HG03097 (cell line): ENCODE measurements around the gene ATF3.

Experiments used
- ATAC-seq: cut with Tn5 transposase; IDR thresholded peaks from one replicate; pipeline ENCODE4 v1.9.1; 2021; ENCODE audit not compliant: unreplicated experiment, low FRiP score

ATF3 gene

DNA sequence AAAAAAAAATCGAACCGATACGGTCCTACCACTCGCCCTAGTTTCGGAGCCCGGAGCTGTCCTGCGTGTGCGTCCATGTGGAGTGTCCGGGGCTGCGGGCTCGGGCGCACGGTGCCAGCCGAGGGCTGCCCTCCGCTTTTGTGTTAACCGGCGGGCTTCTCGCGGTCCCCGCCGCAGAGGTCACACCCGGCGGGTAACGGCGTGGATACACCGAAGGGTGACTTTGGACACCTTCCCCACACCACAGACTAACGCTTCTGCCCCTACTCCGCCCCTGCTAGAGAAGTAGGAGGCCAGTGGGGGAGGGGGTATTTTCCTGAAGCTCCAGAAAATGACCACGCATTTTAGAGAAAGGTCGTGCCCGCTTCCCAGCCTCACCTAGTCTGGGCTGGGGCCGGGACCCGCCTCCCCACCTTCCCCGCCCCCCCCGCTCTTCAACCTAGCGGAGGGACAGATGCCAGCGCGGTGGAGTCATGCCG is 609 bp upstream of the ATF3 start:
- peak; percentile 2 for ATAC-seq

DNA sequence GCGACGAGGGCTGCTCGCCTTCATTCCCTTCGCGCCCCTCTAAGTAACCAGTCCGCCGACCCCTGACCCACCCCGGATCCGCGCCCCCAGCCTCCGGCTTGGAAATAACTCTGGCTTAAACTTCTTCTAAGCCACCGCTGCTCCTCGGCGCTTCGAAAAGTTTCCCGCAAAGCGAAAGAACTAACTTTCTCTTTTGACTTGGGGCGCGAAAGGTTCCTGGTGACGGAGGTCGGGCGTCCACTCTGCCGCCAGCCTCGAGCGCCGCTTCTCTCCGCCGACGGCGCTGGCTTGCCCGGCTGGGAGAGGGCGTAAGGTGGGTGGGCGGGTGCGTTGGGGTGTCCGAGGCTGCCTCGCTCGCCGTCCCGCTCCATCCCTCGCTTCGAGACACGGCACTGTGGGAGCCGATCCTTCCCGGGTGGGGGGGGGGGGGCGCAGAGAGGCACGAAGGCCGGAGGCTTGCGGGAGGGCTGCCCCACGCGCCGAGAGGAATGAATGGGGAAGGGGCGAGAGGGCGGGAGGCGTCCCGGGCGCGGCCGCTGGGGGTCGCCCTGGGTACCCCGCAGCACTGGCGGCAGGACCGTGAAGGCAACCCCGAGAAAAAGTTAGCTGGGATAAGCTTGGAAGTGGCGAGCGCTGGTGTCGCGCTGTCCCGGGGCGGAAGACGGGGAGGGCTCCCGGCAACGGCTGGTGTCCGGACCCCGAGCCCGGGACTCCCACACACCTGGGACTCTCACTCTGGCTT is 569 bp downstream of the ATF3 start:
- ATAC-seq = peak; percentile 16

DNA sequence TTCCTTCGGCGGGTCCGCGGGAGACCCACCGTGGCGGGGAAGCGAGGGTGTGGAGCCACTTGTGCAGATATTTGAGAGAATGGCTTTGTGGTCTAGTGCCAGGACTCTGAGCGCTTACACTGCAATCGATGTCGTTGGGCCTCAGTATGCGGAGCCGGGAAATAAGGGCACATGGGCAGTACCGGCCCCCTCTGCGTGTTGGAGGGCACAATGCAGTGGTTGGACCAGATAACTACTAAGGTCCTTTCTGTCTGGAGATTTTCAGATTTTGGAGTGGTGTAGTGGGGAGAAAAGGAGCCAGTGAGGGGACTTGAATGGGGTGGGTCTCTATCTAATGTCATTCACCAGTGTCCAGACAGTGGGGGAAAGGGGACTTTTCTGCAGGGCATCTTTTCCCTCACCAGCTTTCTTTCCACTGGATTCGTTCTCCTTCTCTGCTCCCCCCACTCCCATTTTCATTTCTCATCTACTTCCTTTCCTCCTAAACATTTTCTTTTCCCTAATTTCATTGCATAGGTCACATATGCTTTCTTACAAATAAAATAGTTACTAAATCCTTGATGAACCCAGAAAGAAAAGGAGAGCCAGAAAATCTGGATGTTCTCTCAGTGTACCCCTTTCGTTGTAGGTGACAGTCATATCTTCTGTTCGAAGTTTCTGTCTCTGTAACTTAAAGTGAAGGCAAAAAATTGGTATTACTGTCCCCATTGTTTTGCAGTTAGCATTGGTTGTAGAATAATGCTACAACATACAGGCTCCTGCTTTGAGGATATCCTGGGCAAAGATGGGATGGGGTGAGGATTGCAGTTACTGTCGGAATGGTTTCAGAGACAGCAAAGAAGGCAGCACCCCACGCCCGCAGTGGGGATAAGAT is 1.4 kb downstream of the ATF3 start:
- no peak for ATAC-seq

DNA sequence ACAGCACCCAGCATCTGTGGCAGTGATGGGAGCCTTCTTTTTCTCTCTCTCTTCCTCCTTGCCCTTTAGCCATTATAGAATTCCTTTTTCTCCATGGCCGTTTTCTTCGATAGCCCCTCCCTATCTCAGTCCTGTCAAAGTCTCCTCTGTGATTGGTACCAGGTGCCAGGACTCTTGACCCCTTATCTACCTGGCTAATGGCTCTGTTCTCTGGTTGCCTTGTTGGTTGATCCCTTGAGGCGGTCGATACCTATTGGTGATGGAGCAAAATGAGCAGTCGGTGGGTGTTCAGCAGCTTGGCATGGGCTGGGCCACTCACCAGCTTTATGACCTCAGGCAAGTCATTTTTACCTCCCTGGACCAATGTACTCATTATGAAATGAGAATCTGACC is 2.0 kb downstream of the ATF3 start:
- no peak for ATAC-seq

DNA sequence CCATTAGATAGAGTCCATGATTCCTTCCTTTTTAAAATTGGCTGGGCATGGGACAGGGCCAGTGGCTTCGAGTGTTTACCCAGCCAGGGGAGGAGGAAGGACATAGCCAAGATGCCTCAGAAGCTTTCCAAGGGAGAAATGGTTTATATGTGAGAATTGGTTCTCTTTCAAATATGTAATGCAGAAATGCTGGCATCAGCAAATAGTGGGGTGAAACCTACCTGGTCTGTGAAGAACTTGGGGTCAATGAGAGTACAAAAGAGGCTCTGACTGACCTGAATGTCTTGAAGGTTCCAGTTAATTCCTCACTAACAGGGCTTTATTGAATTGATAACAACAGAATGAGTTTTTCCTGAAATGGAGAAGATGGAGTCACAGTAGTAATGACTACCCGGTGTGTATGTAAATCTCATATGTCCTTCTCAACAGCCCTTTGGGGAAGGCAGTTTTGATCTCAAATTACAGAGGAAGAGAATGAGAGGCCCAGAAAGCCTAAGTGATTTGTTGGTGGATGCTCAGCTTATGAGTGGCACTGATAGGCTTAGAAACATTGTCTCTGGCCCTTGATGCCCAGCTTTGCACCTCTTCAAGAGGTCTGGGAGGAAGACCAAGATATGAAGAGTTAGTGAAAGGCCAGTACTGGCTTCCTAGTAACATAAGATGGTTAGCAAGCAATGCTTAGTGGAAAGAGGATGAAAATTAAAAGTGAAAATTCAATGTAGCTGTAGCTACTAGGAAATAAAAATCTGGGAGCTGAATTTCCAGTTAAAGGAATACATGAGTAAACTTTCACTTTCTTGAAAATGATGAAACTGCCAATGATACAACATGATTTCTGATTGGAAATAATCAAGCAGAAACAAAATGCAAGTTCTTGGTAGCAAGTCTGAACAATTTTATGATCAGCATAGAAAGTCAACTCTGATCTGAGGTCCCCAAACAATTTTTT is 2.7 kb downstream of the ATF3 start:
- ATAC-seq = no peak

DNA sequence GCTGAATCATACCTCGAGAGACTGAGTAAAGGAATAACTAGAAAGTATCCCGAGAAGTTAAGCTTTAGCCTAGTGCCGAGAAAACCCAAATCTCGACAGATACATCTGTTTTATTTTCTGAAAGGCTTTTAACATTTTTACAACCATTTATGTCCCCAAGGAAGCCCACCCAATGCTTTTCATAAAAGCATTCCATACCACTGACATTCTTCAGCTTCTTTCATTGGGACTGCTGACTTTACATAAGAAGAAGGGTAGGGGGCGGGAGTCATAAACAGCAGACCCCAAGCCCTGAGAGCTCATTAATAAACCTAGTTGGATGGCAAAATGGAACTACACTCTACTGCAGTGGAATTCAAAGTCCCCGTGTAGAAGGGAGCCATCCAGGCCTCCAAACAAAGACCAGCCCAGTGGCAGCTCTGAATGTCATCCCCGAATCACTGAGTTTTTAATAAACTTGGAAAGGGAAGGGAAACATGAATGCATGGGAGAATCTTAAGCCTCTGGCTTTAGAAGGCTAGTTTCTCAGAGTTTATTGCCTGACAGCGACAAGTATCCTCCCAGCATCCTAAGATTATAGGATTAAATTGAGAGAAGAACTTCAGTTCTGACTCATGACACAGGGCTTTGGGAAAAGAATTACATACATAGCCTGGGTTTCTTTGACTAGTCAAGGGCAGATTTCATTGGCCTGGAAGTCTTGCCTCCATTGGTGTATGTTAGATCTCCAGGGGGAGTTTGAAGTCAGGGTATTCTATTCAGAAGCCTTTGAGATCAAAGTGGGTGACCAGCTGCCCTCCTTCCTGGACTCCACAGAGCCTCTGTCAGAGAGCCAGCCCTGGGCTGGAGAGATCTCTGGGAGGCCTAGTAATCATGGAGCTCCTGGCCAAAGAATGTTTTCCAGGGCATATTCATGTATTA is 3.7 kb downstream of the ATF3 start:
- ATAC-seq = no peak

DNA sequence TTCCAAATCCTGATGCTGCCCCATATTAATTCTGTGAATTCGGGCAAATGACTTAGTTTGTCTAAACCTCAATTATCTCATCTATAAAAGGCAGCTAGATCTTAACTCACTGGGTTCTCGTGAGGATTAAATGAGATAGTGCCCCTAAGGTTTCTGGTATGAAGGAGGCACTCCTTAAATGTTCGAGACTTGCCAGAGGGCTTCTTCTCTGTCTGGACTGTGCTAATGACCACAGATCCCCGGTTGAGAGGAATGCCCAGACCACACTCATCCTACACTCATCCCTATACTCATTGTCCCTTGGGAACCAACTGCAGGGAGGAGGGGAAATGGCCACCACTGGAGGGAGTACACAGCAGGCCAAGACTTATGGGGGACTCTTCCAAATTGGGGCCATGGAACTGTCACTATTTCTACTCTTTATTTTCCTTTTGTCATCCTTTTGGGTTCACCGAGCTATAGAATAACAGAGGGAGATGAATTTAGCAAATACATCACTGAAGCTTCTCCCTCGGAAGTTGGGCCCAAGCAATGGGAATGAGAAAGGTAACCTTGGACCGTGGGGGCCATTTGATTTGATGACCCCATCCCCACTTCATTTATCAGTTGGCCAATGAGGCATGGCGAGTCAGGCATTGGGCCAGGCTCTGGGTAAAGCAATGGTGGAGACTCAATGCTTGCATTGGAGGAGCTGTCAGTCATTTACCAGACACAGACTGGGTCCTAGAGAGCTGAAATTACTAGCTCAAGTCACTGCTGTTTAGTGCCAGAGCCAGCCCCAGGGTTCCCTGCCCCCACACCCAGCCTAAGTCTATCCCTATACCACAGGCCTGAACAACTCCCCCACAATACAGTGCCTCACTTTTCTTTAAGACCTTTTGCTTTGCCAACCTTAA is 5.1 kb downstream of the ATF3 start:
- no peak for ATAC-seq

DNA sequence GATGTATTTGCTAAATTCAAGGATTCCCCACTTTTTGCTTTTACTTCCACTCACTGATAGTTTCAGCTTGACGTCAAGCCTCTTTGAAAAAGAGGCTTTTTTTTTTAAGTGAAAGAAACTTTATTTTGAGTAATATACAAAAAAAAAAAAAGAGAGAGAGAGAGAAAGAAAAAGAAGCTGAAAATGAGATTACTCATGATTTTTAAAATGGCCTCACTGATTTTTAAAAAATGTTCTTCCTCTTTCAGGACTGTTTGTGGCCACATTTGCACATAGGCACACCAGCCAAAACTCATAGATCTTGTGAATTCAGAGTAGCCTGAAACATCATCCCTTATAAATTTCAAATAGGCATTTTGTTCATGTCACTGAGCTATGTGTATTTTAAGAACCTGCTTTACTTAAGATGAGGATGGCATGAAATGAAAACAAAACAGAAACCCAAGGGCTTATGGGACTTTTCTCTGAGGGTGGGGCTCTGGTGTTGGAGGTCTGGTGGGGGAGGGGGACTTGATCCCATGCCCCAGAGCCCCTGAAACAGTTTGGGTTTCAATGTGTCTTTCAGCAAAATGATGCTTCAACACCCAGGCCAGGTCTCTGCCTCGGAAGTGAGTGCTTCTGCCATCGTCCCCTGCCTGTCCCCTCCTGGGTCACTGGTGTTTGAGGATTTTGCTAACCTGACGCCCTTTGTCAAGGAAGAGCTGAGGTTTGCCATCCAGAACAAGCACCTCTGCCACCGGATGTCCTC is 6.1 kb downstream of the ATF3 start:
- no peak for ATAC-seq

DNA sequence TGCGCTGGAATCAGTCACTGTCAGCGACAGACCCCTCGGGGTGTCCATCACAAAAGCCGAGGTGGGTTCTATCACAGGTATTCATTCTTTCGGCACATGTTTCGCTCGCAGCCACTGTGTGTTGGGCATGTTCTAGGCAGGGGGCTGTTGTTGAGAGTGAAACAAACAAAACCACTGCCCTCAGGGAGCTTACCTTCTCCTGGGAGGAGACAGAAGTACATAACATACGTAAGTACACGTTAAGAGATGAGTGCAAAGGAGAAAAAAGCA is 6.6 kb downstream of the ATF3 start:
- no peak for ATAC-seq

DNA sequence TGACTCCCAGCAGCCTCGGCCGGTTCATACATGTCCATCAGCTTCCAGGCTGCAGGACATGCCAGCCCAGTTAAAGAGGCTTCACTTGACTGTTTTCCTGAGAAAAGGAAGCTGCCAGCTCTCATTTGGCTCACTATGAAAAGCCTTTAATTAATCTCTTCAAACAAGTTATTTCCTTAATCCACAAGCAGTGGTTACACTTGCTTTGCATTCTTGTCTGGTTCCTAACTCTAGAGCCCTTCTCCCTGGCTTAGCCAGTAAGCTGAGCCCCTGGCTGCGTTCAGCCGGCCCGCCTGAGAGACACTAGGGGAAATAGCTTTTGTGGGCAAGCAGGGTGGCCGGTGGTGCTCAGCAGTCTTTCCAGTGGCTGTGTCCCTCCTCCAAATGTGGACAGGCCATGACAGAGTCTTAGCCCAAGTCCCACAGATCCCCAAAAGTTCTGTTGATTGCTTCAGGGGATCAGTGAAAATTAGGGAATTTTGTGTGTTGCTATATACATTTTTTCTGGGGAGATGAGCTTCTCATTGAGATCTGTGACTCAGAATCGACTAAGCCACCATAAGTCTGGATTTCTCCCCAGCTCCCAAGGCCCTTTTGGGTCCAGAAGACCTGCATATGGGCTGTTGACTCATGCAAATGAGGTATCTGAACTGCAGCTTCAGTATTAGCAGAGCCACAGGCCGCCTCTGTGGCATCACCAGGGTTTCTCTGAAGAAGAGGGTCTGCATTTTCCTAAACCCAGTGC is 10.1 kb downstream of the ATF3 start:
- ATAC-seq = no peak

DNA sequence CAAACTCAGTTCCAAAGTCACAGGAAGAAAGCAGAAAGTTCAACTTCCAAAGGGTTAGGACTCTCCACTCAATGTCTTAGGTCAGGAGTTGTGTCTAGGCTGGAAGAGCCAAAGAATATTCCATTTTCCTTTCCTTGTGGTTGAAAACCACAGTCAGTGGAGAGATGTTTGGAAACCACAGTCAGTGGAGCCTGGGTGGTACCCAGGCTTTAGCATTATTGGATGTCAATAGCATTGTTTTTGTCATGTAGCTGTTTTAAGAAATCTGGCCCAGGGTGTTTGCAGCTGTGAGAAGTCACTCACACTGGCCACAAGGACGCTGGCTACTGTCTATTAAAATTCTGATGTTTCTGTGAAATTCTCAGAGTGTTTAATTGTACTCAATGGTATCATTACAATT is 11.7 kb downstream of the ATF3 start:
- ATAC-seq = no peak

DNA sequence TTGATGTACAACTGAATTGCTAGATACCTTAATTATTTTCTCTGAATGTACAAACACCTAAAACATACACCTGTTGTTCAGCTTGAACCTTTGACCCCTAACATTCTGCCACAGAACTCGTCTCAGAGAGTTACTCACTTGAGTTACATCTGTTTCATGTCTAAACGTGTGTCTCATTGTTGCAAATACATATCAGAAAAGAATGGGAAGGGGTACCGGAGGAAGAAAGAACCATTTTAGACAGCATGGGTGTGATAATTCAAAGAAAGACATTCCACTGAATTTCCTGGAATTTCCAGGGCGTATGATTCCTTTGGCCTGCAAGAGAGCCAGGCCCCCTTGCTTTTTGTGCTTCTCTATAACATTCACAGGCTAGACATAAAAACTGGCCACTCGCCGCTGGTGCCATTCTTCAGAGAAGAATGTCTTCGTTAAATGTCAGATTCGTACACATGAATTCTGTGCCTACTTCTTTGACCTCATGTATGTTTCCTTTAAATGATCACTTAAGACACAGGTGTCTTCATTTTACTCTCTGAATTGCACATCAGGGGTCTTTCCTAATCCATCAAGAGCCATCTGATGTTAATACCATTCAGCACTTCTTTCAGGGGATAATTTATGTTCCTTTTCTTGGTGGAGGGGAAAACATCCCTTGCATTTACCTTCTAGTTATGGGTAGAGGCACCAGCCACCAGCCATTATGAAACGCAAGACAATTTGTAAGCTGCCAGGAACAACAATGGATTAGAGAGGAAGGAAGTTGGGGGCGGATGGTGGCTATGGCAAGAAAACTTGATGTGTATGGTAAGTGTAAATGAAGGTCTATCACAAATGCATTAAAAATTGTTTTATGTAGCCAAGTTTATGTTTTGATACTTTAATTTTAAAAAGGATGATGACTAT is 12.7 kb downstream of the ATF3 start:
- no peak for ATAC-seq

DNA sequence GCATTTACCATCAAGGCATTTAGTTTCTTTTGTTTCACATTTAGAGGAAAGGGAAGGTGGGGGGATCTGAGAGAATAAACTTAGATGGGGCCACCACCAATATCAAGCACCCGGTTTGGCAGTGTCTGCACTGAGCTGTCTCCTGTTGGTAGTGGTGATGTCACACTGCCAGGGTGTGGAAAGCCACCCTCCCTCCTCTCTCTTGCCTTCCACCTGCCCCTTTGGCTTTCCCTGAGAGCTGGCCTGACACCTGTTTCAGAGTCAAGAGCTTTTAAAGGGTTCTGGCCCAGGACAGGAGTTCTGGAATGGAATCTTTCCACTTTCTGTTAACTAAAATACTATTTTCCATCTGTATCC is 13.4 kb downstream of the ATF3 start:
- no peak for ATAC-seq

DNA sequence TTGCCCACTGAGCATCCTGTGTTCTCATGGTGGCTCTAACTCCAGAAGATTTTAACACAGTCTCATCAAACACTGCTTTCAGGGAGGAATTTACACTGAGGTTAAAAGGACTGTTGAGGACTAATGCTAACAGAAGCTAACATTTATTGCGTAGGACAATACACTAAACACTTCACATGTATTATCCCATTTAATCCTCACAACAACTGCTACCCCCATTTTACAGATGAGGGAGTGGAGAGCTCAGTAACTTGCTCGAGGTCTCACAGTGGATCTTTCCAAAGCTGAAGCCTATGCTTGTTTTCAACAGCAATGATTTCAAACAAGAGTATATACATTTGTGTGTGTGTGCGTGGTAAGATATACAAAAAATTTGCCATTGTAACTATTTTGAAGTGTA is 13.9 kb downstream of the ATF3 start:
- ATAC-seq = no peak

DNA sequence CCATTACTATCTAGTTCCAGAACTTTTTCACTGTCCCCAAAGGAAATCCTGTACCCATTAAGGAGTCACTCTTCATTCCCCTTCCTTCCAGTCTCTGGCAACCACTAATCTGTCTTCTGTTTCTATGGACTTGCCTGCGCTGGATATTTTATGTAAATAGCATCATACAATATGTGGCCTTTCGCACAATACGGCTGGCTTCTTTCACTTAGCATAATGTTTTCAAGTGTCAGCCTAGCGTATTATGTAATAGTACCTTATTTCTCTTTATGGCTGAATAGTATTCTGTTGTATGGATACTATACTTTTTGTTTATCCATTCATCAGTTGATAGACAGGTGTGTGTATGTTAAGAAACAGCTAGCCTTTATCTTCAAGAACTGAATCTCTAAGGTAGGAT is 14.3 kb downstream of the ATF3 start:
- no peak for ATAC-seq

DNA sequence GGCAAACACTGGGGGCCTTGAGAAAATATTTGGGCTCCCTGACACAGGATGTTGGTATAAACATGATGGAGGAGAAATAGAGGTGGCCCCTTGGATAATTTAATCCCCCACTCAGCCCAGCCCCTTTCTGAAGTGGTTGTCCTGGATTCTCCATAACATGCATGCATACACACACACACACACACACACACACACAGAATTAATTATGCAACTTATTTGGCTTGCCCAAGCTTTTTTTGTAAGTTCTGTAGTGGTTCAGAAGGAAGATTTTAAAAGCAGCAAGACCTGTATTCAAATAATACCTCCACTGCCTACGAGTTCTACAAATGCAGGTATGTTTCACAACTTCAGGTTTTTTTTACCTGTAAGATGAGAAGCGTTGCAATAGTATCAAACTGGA is 15.0 kb downstream of the ATF3 start:
- ATAC-seq = no peak
